HG03135 (cell line): ENCODE measurements around the gene MPZL2.

Source experiments
- ATAC-seq: cut with Tn5 transposase; IDR thresholded peaks from one replicate; pipeline ENCODE4 v1.9.1; 2021; ENCODE audit warnings: mild to moderate bottlenecking, moderate library complexity; ENCODE audit not compliant: unreplicated experiment

MPZL2 gene

DNA sequence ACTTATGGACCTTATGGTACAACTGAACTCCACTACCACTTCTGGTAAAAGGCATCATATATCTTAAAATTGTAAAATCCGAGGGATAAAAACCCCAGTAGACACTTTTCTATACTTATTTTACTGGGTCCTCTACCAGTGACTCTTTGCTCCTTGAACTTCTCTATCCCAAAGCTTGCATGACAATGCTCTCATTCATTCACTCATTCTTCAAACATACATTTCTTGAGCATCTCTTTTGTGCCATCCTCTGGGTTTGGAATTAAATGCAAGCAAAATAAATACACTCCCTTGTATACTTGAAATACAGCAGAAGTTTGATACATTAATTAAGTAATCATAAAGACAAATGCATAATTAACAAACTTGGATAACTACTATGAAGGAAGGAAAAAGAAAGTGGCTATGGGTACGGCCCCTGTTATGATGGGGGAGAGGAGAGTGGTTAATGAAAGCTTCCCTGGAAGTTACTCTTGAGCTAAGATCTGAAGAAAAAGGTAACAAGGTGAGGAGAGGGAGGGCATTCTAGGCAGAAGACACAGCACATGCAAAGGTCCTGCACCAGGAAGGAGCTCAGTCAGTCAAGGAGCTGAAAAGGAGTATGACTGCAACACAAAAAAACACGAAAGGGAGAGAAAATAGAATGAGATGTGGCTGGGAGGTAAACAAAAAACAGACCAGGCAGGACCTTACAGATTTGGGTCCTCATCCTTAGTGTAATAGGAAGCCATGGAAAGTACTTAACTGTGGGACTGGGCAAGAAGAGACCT lies 19.9 kb downstream of the MPZL2 start:
- no peak for ATAC-seq

DNA sequence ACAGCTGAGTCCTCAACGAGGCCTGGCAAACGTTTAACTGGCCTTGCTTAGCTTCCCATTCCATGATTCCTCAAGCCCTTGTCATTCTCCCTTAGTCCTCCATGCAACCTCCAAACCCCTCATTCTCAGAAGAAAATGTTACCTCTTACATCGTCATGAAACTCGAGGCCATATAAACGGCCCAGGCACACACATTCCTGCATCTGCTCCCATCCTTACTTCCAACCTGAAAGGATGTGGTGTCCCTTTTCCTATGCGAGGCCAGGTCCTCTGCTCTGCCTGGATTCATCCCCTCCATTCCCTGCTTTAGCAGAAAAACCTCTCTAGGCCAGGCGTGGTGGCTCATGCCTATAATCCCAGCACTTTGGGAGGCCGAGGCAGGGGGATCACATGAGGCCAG lies 20.9 kb downstream of the MPZL2 start:
- ATAC-seq: no peak

GRCh38 chr11:118241764-118242098 lies 22.4 kb downstream of the MPZL2 start:
- ATAC-seq: no peak

DNA sequence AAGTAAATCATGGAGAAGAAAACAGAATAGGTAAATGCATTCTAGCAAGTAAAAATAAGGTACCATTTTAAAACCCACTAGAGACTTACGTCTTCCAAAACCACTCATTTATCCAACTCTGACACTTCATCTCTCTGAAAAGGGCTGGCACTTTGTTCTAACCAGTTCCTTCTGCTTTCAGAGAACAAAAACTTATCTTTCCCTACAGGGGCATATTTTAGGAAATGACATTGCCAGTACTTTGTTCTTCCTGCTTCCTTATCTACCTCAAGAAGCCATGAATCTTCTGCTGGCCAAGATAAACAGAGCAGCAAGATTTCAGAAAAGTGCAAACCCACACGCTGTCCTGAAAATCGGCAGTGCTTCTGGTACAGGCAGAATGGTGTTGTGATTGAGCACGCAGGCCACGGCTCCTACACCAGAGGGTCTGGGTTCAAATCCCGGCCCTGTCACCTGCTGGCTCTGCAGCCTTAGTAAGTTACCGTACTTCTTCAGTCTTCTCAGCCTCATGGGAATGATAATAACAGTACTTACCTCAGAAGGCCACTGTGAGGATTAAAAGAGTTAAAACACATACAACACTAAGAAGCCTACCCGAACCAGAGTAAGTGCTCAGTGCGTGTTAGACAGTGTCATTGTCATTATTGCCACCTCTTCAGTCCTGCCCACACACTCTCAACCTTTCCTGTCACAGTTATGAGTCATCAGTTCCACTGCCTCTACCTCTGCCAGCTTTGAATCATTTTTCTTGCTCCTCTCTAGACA lies 22.9 kb downstream of the MPZL2 start:
- peak; percentile 76 for ATAC-seq

- no peak for ATAC-seq
Measured at GRCh38 chr11:118239509-118240205, 24.4 kb downstream of the MPZL2 start.

GRCh38 chr11:118238929-118239328 lies 25.2 kb downstream of the MPZL2 start:
- no peak for ATAC-seq

DNA sequence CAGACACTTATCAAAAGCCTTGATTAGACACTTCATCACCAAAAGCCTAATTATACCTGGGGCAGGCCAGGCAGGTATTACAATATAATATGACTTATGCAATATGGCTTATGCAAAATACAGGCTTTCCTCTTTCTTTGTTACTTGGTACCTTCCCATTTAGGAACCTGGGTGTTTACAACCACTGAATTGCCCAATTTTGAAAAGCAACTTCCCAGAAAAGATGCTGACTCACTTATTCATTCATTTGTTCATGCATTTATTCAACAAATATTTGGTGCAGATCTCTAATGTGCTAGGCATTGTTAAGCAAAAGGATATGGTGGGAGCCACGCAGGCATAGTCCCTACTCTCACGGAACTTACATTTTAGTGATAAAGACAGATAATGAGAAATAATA lies 25.7 kb downstream of the MPZL2 start:
- ATAC-seq: no peak

GRCh38 chr11:118236170-118236569 lies 27.9 kb downstream of the MPZL2 start:
- no peak for ATAC-seq

GRCh38 chr11:118234833-118235232 lies 29.3 kb downstream of the MPZL2 start:
- ATAC-seq: no peak

DNA sequence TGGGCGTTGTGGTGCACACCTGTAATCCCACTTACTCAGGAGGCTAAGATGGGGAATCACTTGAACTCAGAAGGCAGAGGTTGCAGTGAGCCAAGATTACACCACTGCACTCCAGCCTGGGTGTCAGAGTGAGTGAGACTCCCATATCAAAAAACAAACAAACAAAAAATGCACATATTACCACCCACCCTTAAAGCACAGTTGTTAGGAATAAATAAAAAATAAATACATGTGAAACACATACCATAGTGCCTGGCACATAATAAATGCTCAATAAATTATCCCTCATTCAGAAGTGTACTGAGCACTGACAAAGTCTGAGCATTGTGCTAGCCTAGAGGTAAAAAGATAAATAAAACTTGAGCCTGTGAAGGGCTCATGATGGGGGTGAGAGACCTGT lies 30.2 kb downstream of the MPZL2 start:
- ATAC-seq: no peak

GRCh38 chr11:118233377-118233776 lies 30.7 kb downstream of the MPZL2 start:
- ATAC-seq: no peak

GRCh38 chr11:118232659-118233058 lies 31.4 kb downstream of the MPZL2 start:
- ATAC-seq: no peak

- ATAC-seq: no peak
Measured at GRCh38 chr11:118231461-118231860, 32.6 kb downstream of the MPZL2 start.

DNA sequence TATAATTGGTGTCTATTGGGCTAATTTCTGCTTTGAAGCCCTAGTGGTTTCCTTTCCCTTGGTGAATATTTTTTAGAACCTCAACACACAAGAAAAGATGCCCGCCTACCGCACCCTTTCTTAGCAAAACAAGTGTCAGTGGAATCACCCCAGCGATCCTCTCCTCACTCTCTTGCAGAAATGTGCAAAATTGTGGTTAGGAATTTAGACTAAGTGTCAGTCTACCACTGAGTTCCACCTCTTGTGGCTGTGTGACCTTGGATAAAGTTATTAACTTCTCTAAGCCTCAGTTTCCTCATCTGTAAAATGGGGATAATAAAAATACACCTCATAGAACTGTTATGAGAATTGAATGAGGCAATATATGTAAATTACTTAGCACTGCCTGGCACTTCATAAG lies 34.0 kb downstream of the MPZL2 start:
- ATAC-seq: no peak

- ATAC-seq: no peak
Measured at GRCh38 chr11:118229274-118229847, 34.7 kb downstream of the MPZL2 start.

- ATAC-seq: peak; percentile 46
Measured at GRCh38 chr11:118227865-118228785, 36.0 kb downstream of the MPZL2 start.

DNA sequence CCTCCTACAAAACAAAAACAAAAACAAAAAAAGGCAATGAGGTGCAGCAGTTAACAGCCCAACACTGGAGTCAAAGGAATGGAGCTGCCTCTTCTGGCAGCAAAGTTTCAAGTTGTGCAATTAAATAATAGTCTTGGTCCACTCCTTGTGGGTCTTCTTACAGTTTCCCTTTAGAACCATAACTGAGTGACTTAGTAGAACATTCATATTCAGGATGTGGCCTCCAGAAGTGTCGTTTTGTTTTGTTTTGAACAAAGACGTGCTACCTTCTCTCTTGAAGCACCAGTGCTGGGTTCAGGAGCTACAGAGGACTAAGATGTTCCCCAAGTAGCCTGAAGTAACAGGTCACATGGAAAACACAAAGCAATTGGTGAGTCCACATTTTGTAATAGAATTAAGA lies 37.3 kb downstream of the MPZL2 start:
- no peak for ATAC-seq

- ATAC-seq: no peak
Measured at GRCh38 chr11:118226296-118226695, 37.8 kb downstream of the MPZL2 start.

GRCh38 chr11:118224511-118225188 lies 39.4 kb downstream of the MPZL2 start, which contains the start of gene JAML:
Gene JAML (minus strand): TSS chr11:118225011. CDS start chr11:118214866, 10,145 bp downstream.
- peak; percentile 41 for ATAC-seq

DNA sequence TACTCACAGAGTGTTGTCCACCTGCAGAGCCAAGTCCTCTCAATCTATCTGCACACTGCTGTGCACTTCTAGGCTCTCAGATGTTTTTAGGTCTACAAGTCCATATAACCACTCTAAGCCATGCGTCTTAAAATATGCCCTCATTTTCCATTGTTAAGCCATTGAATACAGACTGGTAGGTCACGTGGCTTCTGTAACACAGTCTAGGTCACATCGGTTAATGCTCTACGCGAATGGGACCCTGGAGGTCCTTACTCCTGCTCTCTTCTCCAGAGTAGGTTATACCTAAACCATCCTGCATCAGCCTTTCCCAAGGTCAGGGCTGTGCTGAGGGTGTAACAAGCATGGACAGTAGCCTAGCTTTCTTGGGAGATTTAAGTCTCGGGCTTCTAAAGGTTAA lies 40.1 kb downstream of the MPZL2 start:
- no peak for ATAC-seq
